Thoracic aorta (tissue), 2 donors: Measurements from ENCODE around the gene CHD2. TPM values are rescaled to one million over a fixed set of nuclear protein-coding genes. Genes with fewer than 3 reads are reported as not detected.

Experiments
- ATAC-seq: fragments of 150-250 bp; one replicate; pipeline ENCODE4 v1.8.0; 2017; ENCODE audit warnings: low read depth; ENCODE audit not compliant: insufficient number of reproducible peaks, low FRiP score
- DNase-seq: peaks from one replicate; pipeline ENCODE4 v3.0.0-alpha.2; 2020; ENCODE audit warnings: low spot score
- H3K27ac ChIP-seq, 2 donors: fragments of 200-600 bp; sonication (generic); 1 replicate in 1 of 2; 2 replicates in 1 of 2; pipeline ENCODE4 v1.5.1; 2016; ENCODE audit warnings: mild to moderate bottlenecking in 2 of 2, moderate library complexity in 2 of 2
- H3K27me3 ChIP-seq: fragments of 200-600 bp; sonication (generic); replicated peaks from 2 replicates; pipeline ENCODE4 v1.6.0; 2016; ENCODE audit warnings: mild to moderate bottlenecking; ENCODE audit not compliant: insufficient read depth
- H3K36me3 ChIP-seq: fragments of 200-600 bp; sonication (generic); one replicate; pipeline ENCODE4 v1.5.1; 2016
- H3K4me1 ChIP-seq, 2 donors: fragments of 200-600 bp; sonication (generic); 1 replicate in 1 of 2; 2 replicates in 1 of 2; pipeline versions ENCODE4 v1.5.1 to v1.6.0; 2016; ENCODE audit warnings: low read depth in 2 of 2, mild to moderate bottlenecking in 1 of 2; ENCODE audit not compliant: control insufficient read depth in 1 of 2
- H3K4me3 ChIP-seq: fragments of 200-600 bp; sonication (generic); 2 replicates; pipeline ENCODE4 v1.5.1; 2016; ENCODE audit warnings: mild to moderate bottlenecking
- H3K9me3 ChIP-seq: fragments of 200-600 bp; sonication (generic); 2 replicates; pipeline ENCODE4 v1.5.1; 2016
- total RNA-seq, 2 donors: library from RNA; depleted of rRNA; stranded (reverse); fragments of >200 nt; gene quantifications; one replicate each; pipeline versions ENCODE4 v1.1.0 to v1.2.3, GENCODE V29; 2016
- TF ChIP-seq, protein P1 (sequence below): fragments of 200-600 bp; sonication (generic); IDR thresholded peaks from one replicate; pipeline ENCODE4 v1.5.1; 2019; ENCODE audit warnings: antibody characterized with exemption

Gene CHD2
- total RNA-seq, 2 donors from 2014 or later, result 143 to 148 TPM

DNA sequence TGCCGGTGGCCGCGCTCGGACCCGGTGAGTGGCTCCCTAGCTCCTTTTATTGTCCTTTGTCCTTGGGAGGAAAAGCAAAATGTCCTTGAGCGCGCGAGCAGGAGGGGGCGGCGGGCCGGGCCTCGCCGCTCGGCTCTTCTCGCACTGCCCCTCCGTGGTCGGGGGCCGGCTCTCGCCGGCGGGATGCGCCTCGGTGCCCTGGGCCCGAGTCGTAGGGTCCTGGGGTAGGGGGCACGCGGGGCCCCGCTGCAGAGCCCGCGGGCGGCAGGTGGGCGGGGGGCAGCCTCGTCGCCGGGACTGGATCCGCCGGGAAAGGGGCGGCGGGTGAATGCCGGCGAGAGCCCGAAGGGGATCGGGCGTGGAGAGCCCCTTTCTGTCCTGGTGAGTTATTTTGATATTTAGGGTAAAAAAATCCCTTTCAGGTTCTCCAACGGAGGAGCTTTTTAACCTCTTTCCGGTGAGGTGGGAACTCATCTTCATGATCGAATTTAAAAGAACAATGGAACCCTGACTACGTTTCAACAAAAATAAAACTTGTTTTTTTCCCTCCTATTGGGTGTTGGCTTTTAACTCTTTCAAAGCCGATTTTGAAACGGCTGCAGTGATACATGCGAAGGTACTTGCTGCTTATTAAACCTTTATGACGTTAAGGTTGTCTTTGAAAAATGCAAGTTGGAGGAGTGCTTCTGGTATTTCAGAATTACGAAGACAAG is 16.8 kb upstream of the CHD2 start:
- Histone ChIP-seq H3K9me3 (no peaks in the 10 kb centered on the region), H3K27me3 (no peaks in the 10 kb centered on the region), H3K36me3 (no peaks in the 10 kb centered on the region), H3K4me1 (peaks cover 25 to 45% of the 10 kb centered on the region in 2 donors), H3K4me3 (peak overlapping the region; percentile 96), H3K27ac (peak overlapping the region; percentile 100)
- ATAC-seq (no peak), DNase-seq (no peak)
- TF ChIP-seq, protein P1, sequence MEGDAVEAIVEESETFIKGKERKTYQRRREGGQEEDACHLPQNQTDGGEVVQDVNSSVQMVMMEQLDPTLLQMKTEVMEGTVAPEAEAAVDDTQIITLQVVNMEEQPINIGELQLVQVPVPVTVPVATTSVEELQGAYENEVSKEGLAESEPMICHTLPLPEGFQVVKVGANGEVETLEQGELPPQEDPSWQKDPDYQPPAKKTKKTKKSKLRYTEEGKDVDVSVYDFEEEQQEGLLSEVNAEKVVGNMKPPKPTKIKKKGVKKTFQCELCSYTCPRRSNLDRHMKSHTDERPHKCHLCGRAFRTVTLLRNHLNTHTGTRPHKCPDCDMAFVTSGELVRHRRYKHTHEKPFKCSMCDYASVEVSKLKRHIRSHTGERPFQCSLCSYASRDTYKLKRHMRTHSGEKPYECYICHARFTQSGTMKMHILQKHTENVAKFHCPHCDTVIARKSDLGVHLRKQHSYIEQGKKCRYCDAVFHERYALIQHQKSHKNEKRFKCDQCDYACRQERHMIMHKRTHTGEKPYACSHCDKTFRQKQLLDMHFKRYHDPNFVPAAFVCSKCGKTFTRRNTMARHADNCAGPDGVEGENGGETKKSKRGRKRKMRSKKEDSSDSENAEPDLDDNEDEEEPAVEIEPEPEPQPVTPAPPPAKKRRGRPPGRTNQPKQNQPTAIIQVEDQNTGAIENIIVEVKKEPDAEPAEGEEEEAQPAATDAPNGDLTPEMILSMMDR, result no peak

DNA sequence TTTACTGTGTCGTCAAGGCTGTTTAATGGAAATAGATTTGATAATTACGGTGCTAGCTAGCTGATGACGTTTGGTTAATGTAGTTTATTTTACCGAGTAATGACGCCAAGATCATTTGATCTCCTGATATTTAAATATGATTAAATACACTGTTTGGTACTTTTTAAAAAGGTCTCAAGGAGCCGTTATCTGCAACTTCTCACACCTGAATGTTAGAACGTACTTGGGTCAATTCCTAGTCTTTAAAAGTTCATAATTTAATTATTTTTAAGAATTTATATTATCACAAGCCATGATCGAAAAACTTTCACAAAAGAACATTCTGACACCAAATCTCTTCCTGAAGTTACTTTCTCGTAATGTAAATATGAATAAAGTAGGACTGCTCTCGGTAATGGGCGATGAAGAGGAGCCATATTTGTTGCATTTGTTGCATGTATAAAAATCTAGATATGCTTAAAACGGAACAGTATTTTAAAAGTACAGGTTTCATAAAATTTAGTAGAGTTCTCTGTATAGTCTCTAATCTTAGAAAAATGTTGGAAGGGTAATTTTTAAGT is 16.2 kb upstream of the CHD2 start:
- TF ChIP-seq, protein P1, result no peak
- DNase-seq, result no peak
- ATAC-seq, result no peak

DNA sequence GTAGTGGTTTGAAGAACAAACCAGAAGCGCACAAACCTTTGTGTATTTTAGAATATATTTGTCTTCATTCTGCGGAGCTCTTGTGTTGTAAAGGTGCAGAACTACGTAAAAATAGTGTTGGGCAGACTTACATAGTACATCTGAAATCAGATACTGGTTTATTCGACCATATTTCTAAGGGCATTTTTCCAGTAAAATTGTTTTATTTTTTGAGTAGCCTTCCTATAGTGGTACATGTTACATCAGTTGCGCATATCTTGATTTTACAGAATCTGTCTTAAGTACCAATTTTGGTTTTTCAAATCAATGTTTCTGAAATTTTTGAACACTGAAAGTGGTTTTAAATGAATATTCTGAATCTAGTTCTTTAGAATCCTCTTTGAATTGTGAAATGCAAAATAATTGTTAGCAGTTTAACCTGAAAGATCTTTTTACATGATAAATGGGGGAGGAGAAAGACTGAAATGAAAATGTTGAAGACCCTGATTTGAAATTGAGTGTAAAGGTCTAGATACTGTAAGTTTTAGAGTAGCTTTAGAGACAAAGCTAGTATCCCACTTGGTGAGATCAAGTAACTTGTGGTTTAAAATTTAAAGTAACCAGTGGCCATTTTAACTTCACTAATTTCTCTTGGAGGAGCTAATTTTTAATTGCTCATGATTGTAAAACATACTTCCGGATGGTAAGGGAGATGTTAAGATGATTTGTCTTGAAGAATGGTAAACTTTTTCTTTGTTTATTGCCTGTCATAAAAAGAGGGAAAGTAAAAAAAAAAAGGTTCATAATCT is 15.5 kb upstream of the CHD2 start:
- ATAC-seq (no peak), DNase-seq (no peak)
- H3K4me3 ChIP-seq, result peak overlapping the region; percentile 96
- H3K27ac ChIP-seq, result peak overlapping the region; percentile 100
- TF ChIP-seq, protein P1, result no peak
- H3K36me3 ChIP-seq, result no peaks in the 10 kb centered on the region
- peaks cover 34 to 58% of the 10 kb centered on the region in 2 donors for H3K4me1 ChIP-seq
- H3K27me3 ChIP-seq, result no peaks in the 10 kb centered on the region
- no peaks in the 10 kb centered on the region for H3K9me3 ChIP-seq

More for the DNA sequence above, 16.2 kb upstream of the CHD2 start:
- Histone ChIP-seq H3K9me3 (no peaks in the 10 kb centered on the region), H3K4me1 (peaks cover 31 to 51% of the 10 kb centered on the region in 2 donors), H3K4me3 (peak overlapping the region; percentile 96), H3K27ac (peak overlapping the region; percentile 100), H3K27me3 (no peaks in the 10 kb centered on the region), H3K36me3 (no peaks in the 10 kb centered on the region)

DNA sequence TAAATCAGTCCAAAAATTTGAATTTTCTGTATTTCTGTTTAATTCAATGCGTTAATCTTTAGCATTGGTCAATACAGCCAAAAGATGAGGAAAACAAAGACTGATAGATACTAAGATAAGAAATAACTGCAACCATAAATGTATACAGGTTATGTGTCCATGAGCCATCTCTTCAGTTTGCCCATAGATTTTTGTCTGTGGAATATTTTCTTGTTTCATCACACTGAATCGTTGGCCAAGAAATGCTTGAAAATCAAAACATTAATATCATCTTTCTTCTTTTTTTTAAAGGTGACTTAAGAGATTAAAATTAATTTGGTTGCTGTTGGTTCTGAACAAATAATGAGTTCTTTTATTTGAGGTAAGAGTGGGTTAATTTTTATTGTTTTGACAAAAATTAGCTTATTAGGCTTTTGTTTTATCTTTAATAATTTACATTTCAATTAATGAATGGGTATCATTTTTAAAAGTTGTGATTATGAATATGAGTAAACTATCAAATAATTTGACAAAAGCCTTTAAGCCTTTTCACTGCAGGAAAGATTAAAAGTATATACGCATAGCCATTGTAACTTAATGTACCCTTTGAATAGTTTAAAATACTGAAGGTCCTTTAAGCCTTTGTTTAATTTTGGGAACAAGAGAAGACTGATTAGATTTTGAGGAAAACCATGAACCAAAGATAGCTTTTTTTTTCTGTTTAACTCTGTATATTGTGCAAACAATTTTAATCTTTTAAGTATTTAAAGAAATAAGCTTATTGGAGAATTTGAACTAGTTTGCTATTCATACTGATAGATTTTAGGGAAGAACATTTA is 14.7 kb upstream of the CHD2 start:
- no peaks in the 10 kb centered on the region for H3K9me3 ChIP-seq
- peaks cover 2% of the 10 kb centered on the region for H3K36me3 ChIP-seq
- H3K27ac ChIP-seq, result peak overlapping the region; percentile 100
- DNase-seq, result no peak
- ATAC-seq, result no peak
- H3K27me3 ChIP-seq, result no peaks in the 10 kb centered on the region
- peak overlapping the region; percentile 96 for H3K4me3 ChIP-seq
- H3K4me1 ChIP-seq, result peaks cover 37 to 60% of the 10 kb centered on the region in 2 donors
- TF ChIP-seq, protein P1, result no peak
